Skeletal muscle tissue (tissue), 4 donors: ENCODE measurements around the gene PTAFR. TPM values are rescaled to one million over a fixed set of nuclear protein-coding genes. Genes with fewer than 3 reads are reported as not detected.
"Not testable (repeated sequence)": the region's sequence is repeated elsewhere in the genome, so short reads cannot be mapped to it uniquely, and the experiment has no call there.

Experiments used
- H3K27ac ChIP-seq: one replicate; pipeline ENCODE4 v1.7.0; 2013; ENCODE audit warnings: mild to moderate bottlenecking, low read depth, low read length, inconsistent platforms
- H3K27me3 ChIP-seq, 3 donors: one replicate each; pipeline ENCODE4 v1.7.0; 2013; ENCODE audit warnings: low read length in 3 of 3; ENCODE audit not compliant: control insufficient read depth in 3 of 3, insufficient read depth in 3 of 3
- H3K36me3 ChIP-seq, 3 donors: one replicate each; pipeline ENCODE4 v1.7.0; 2013; ENCODE audit warnings: low read length in 3 of 3; ENCODE audit not compliant: control insufficient read depth in 3 of 3, insufficient read depth in 3 of 3
- H3K4me1 ChIP-seq, 3 donors: one replicate each; pipeline ENCODE4 v1.7.0; 2013; ENCODE audit warnings: low read length in 3 of 3, mild to moderate bottlenecking in 3 of 3; ENCODE audit not compliant: control insufficient read depth in 3 of 3, insufficient read depth in 3 of 3
- H3K4me3 ChIP-seq, 3 donors: one replicate each; pipeline ENCODE4 v1.7.0; 2013; ENCODE audit warnings: low read length in 3 of 3
- H3K9ac ChIP-seq, 3 donors: one replicate each; pipeline ENCODE4 v1.7.0; 2013; ENCODE audit warnings: low read length in 3 of 3, mild to moderate bottlenecking in 3 of 3, moderate library complexity in 2 of 3, low read depth in 1 of 3
- H3K9me3 ChIP-seq, 3 donors: one replicate each; pipeline ENCODE4 v1.7.0; 2013; ENCODE audit warnings: low read length in 3 of 3; ENCODE audit not compliant: control insufficient read depth in 3 of 3
- total RNA-seq: library from RNA; depleted of rRNA; stranded (reverse); fragments of >200 nt; gene quantifications from one replicate; pipeline ENCODE4 v1.2.3, GENCODE V29; 2014
- donor health status: Osteomylitis.

Gene PTAFR
- total RNA-seq, 1 donor from 2014 or later = 2.1 TPM

- H3K36me3 ChIP-seq = no peaks in the 10 kb centered on the region
- no peak overlapping the region for H3K9ac ChIP-seq
- H3K4me3 ChIP-seq = no peak overlapping the region
- H3K9me3 ChIP-seq = no peaks in the 10 kb centered on the region
- no peaks in the 10 kb centered on the region for H3K4me1 ChIP-seq
- H3K27ac ChIP-seq = no peak overlapping the region
- H3K27me3 ChIP-seq = no peaks in the 10 kb centered on the region
Measured at GRCh38 chr1:28145728-28146127, 30.8 kb downstream of the PTAFR start.

GRCh38 chr1:28144203-28145135 is 32.0 kb downstream of the PTAFR start:
- no peak overlapping the region for H3K27ac ChIP-seq
- no peak overlapping the region for H3K9ac ChIP-seq
- H3K27me3 ChIP-seq = no peaks in the 10 kb centered on the region
- H3K9me3 ChIP-seq = no peaks in the 10 kb centered on the region
- H3K4me3 ChIP-seq = no peak overlapping the region
- no peaks in the 10 kb centered on the region for H3K4me1 ChIP-seq
- H3K36me3 ChIP-seq = no peaks in the 10 kb centered on the region

GRCh38 chr1:28143496-28144202 is 32.8 kb downstream of the PTAFR start:
- Histone ChIP-seq H3K27me3 (no peaks in the 10 kb centered on the region), H3K36me3 (no peaks in the 10 kb centered on the region), H3K9me3 (no peaks in the 10 kb centered on the region), H3K4me1 (no peaks in the 10 kb centered on the region), H3K4me3 (no peak overlapping the region), H3K27ac (no peak overlapping the region), H3K9ac (no peak overlapping the region)

- no peaks in the 10 kb centered on the region for H3K4me1 ChIP-seq
- H3K9me3 ChIP-seq = no peaks in the 10 kb centered on the region
- H3K27ac ChIP-seq = no peak overlapping the region
Measured at GRCh38 chr1:28141685-28142084, 34.8 kb downstream of the PTAFR start.

GRCh38 chr1:28139866-28140265 is 36.6 kb downstream of the PTAFR start:
- not testable (repeated sequence) for H3K4me1 ChIP-seq, H3K36me3 ChIP-seq, H3K9ac ChIP-seq, H3K9me3 ChIP-seq, H3K27ac ChIP-seq, H3K4me3 ChIP-seq, H3K27me3 ChIP-seq

More at GRCh38 chr1:28141685-28142084, 34.8 kb downstream of the PTAFR start:
- Histone ChIP-seq H3K27me3 (no peaks in the 10 kb centered on the region), H3K36me3 (no peaks in the 10 kb centered on the region), H3K4me3 (no peak overlapping the region), H3K9ac (no peak overlapping the region)

- Histone ChIP-seq H3K9me3 (no peaks in the 10 kb centered on the region), H3K4me1 (no peaks in the 10 kb centered on the region), H3K9ac (no peak overlapping the region), H3K4me3 (no peak overlapping the region), H3K27me3 (no peaks in the 10 kb centered on the region), H3K36me3 (no peaks in the 10 kb centered on the region), H3K27ac (no peak overlapping the region)
Measured at GRCh38 chr1:28139025-28139712, 37.3 kb downstream of the PTAFR start.

GRCh38 chr1:28136922-28137613 is 39.4 kb downstream of the PTAFR start:
- Histone ChIP-seq H3K9ac (no peak overlapping the region), H3K27me3 (no peaks in the 10 kb centered on the region), H3K27ac (no peak overlapping the region), H3K4me1 (no peaks in the 10 kb centered on the region), H3K9me3 (no peaks in the 10 kb centered on the region), H3K36me3 (no peaks in the 10 kb centered on the region), H3K4me3 (no peak overlapping the region)

GRCh38 chr1:28136169-28136921 is 40.1 kb downstream of the PTAFR start:
- H3K27ac ChIP-seq = no peak overlapping the region
- H3K36me3 ChIP-seq = no peaks in the 10 kb centered on the region
- no peak overlapping the region for H3K4me3 ChIP-seq
- H3K9me3 ChIP-seq = no peaks in the 10 kb centered on the region
- no peaks in the 10 kb centered on the region for H3K27me3 ChIP-seq
- no peak overlapping the region for H3K9ac ChIP-seq
- no peaks in the 10 kb centered on the region for H3K4me1 ChIP-seq
